SK-N-SH (cell line): ENCODE results near the gene TMEM131.
A peak's percentile ranks its signal among the peaks of the same experiment; 100 is the strongest.

Experiments used
- GABPA ChIP-seq: IDR thresholded peaks from 2 replicates; pipeline ENCODE4 v1.4.0; 2012; ENCODE audit warnings: low read depth, mild to moderate bottlenecking
- GATA2 ChIP-seq: sonication (generic); formaldehyde crosslinking; IDR thresholded peaks from 2 replicates; pipeline ENCODE4 v1.5.0; 2020; ENCODE audit warnings: mild to moderate bottlenecking, missing genetic modification reagents
- MAX ChIP-seq: IDR thresholded peaks from 2 replicates; pipeline ENCODE4 v1.4.0; 2012; ENCODE audit warnings: low read depth
- NRF1 ChIP-seq: IDR thresholded peaks from 2 replicates; pipeline ENCODE4 v1.6.1; 2012; ENCODE audit warnings: low read depth, mild to moderate bottlenecking, low read length
- YY1 ChIP-seq: IDR thresholded peaks from 2 replicates; pipeline ENCODE4 v1.4.0; 2012; ENCODE audit warnings: low read depth, mild to moderate bottlenecking
- TF ChIP-seq, protein P1 (sequence below): fragments of 200-600 bp; sonication (generic); IDR thresholded peaks from 2 replicates; pipeline ENCODE4 v1.6.1; 2017; ENCODE audit warnings: antibody characterized with exemption, mild to moderate bottlenecking, moderate library complexity

DNA sequence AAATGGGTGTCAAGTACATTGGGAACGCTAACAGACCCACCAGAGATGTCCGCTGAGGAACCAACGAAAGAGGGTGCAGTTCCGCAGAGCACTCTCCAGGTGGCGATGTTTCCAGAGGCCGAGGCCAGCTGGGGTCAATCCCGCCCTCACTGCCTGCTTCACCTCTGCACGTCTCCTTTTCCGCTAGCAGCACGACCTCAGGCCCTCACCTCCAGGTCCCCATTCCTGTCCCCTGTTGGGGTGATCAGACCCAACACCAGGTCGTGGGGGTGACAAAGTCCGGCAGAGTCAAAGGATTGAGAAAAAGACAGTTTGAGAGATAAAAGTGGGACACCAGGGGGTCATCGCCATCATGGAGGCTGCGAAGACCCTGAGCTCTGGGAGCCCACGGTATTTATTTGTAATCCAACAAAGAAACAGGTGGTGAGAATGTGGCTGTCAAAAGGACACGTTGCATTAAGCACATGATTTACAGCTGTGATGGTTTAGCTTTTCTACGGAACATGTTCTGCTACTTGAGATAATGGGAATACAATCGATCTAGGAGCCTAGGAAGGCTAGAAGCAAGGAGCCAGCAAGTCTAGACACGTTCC, 255.1 kb downstream of the TMEM131 start:
- TF ChIP-seq, protein P1, sequence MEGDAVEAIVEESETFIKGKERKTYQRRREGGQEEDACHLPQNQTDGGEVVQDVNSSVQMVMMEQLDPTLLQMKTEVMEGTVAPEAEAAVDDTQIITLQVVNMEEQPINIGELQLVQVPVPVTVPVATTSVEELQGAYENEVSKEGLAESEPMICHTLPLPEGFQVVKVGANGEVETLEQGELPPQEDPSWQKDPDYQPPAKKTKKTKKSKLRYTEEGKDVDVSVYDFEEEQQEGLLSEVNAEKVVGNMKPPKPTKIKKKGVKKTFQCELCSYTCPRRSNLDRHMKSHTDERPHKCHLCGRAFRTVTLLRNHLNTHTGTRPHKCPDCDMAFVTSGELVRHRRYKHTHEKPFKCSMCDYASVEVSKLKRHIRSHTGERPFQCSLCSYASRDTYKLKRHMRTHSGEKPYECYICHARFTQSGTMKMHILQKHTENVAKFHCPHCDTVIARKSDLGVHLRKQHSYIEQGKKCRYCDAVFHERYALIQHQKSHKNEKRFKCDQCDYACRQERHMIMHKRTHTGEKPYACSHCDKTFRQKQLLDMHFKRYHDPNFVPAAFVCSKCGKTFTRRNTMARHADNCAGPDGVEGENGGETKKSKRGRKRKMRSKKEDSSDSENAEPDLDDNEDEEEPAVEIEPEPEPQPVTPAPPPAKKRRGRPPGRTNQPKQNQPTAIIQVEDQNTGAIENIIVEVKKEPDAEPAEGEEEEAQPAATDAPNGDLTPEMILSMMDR: peak; percentile 68
- TF ChIP-seq GABPA: no peak
- no peak for TF ChIP-seq GATA2
- no peak for TF ChIP-seq NRF1
- no peak for TF ChIP-seq YY1
- no peak for TF ChIP-seq MAX
